ENCODE results near the gene MFAP5. TPM values are rescaled to one million over a fixed set of nuclear protein-coding genes. Genes with fewer than 3 reads are reported as not detected.
A peak's percentile ranks its signal among the peaks of the same experiment; 100 is the strongest.

MFAP5 gene
- total RNA-seq, 1 donor from 2014 or later = 0.60 TPM

- no peaks in the 10 kb centered on the region for H3K27me3 Mint-ChIP-seq (ENCODE audit: low read depth)
- H3K27ac Mint-ChIP-seq = no peak overlapping the region
- H3K4me3 Mint-ChIP-seq = no peak overlapping the region
- TF ChIP-seq CTCF (IDR thresholded peaks at IDR 0.05; ENCODE audit: unreplicated experiment) = no peak
- DNase-seq (ENCODE audit: low spot score in 2 of 2, unreplicated experiment in 2 of 2) = no peak
- no peaks in the 10 kb centered on the region for H3K9me3 Mint-ChIP-seq
- no peaks in the 10 kb centered on the region for H3K36me3 Mint-ChIP-seq
- H3K4me1 Mint-ChIP-seq = peaks cover 44% of the 10 kb centered on the region
Measured at GRCh38 chr12:8695116-8695515, 32.5 kb upstream of the MFAP5 start.

DNA sequence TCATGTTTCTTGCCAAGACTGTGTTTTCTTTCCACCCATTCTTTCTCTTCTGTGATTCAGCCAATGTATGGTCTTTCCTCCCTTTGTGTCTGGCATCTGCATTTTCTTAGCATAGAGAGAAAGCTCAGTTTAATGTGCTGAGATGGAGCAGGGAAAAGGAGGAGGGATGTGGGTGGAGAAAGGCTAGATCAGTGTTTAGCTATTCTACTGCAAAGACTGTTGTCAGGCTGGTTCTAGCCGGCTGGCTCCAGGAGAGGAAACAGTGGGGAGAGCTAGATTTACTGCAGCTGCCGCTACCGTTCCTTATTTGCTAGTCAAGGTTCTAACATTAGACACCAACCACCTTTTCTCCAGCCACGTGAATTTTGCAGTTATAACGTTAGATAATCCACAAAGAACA is 29.9 kb upstream of the MFAP5 start:
- no peak for TF ChIP-seq CTCF (IDR thresholded peaks at IDR 0.05; ENCODE audit: unreplicated experiment)
- H3K4me1 Mint-ChIP-seq = peaks cover 48% of the 10 kb centered on the region
- no peaks in the 10 kb centered on the region for H3K9me3 Mint-ChIP-seq
- no peaks in the 10 kb centered on the region for H3K36me3 Mint-ChIP-seq
- no peaks in the 10 kb centered on the region for H3K27me3 Mint-ChIP-seq (ENCODE audit: low read depth)
- no peak overlapping the region for H3K4me3 Mint-ChIP-seq
- peak overlapping the region; percentile 96 for H3K27ac Mint-ChIP-seq
- no peak for DNase-seq (ENCODE audit: low spot score in 2 of 2, unreplicated experiment in 2 of 2)

GRCh38 chr12:8689681-8690080 is 27.1 kb upstream of the MFAP5 start:
- Mint-ChIP-seq H3K4me1 (peaks cover 39% of the 10 kb centered on the region), H3K9me3 (peaks cover 4% of the 10 kb centered on the region), H3K27ac (peak overlapping the region; percentile 92), H3K36me3 (peaks cover 5% of the 10 kb centered on the region), H3K27me3 (ENCODE audit: low read depth) (no peaks in the 10 kb centered on the region), H3K4me3 (no peak overlapping the region)
- no peak for DNase-seq (ENCODE audit: low spot score in 2 of 2, unreplicated experiment in 2 of 2)
- no peak for TF ChIP-seq CTCF (IDR thresholded peaks at IDR 0.05; ENCODE audit: unreplicated experiment)

- TF ChIP-seq CTCF (IDR thresholded peaks at IDR 0.05; ENCODE audit: unreplicated experiment) = no peak
- H3K27ac Mint-ChIP-seq = no peak overlapping the region
- H3K36me3 Mint-ChIP-seq = peaks cover 5% of the 10 kb centered on the region
- H3K27me3 Mint-ChIP-seq (ENCODE audit: low read depth) = no peaks in the 10 kb centered on the region
- peaks cover 37% of the 10 kb centered on the region for H3K4me1 Mint-ChIP-seq
- peak in 1 of 2 experiments; percentile 54 for DNase-seq (ENCODE audit: low spot score in 2 of 2, unreplicated experiment in 2 of 2)
- H3K4me3 Mint-ChIP-seq = no peak overlapping the region
- H3K9me3 Mint-ChIP-seq = peaks cover 4% of the 10 kb centered on the region
Measured at GRCh38 chr12:8687846-8688601, 25.4 kb upstream of the MFAP5 start.

DNA sequence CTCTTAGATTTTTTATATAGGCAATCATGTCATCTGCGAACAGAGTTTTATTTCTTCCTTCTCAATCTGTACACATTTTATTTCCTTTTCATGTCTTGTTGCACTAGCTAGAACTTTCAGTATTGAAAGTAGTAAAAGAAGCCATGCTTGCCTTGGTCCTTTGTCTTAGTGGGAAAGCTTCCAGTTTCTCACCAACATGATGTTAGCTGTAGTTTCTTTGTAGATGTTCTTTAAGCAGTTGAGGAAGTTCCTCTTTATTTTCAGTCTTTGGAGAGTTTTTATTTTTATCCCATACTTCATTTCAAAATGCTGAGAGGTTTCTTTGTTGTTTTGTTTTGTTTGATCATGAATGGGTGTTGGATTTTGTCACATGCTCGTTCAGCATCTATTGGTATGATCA is 22.4 kb upstream of the MFAP5 start:
- no peak overlapping the region for H3K4me3 Mint-ChIP-seq
- TF ChIP-seq CTCF (IDR thresholded peaks at IDR 0.05; ENCODE audit: unreplicated experiment) = no peak
- peaks cover 5% of the 10 kb centered on the region for H3K36me3 Mint-ChIP-seq
- H3K27ac Mint-ChIP-seq = peak overlapping the region; percentile 24
- peaks cover 4% of the 10 kb centered on the region for H3K9me3 Mint-ChIP-seq
- no peak for DNase-seq (ENCODE audit: low spot score in 2 of 2, unreplicated experiment in 2 of 2)
- peaks cover 39% of the 10 kb centered on the region for H3K4me1 Mint-ChIP-seq
- no peaks in the 10 kb centered on the region for H3K27me3 Mint-ChIP-seq (ENCODE audit: low read depth)
